Ishikawa (cell line): ENCODE results near the gene MGAT5B.
A peak's percentile ranks its signal among the peaks of the same experiment; 100 is the strongest.

Experiments used
- CEBPB ChIP-seq: IDR thresholded peaks from 2 replicates; pipeline ENCODE4 v1.6.1; 2012
- CREB1 ChIP-seq: IDR thresholded peaks from 2 replicates; pipeline ENCODE4 v1.6.1; 2012; ENCODE audit warnings: low read depth
- EGR1 ChIP-seq: IDR thresholded peaks from 2 replicates; pipeline ENCODE4 v1.6.1; 2012
- EP300 ChIP-seq: IDR thresholded peaks from 2 replicates; pipeline ENCODE4 v1.6.1; 2012; ENCODE audit warnings: borderline replicate concordance
- FOXM1 ChIP-seq: IDR thresholded peaks from 2 replicates; pipeline ENCODE4 v1.6.1; 2012; ENCODE audit warnings: low read depth, borderline replicate concordance
- NFIC ChIP-seq: IDR thresholded peaks from 2 replicates; pipeline ENCODE4 v1.6.1; 2012
- RAD21 ChIP-seq: IDR thresholded peaks from 2 replicates; pipeline ENCODE4 v1.6.1; 2012; ENCODE audit warnings: low read depth
- TAF1 ChIP-seq: IDR thresholded peaks from 2 replicates; pipeline ENCODE4 v1.6.1; 2012; ENCODE audit warnings: low read depth, mild to moderate bottlenecking
- TCF12 ChIP-seq: IDR thresholded peaks from 2 replicates; pipeline ENCODE4 v1.6.1; 2012; ENCODE audit warnings: low read depth
- TEAD4 ChIP-seq: IDR thresholded peaks from 2 replicates; pipeline ENCODE4 v1.6.1; 2012
- YY1 ChIP-seq: IDR thresholded peaks from 2 replicates; pipeline ENCODE4 v1.6.1; 2012; ENCODE audit warnings: low read depth
- ZBTB7A ChIP-seq: IDR thresholded peaks from 2 replicates; pipeline ENCODE4 v1.6.1; 2012; ENCODE audit warnings: low read depth
- TF ChIP-seq, protein P1 (sequence below): IDR thresholded peaks from 2 replicates; pipeline ENCODE4 v1.6.1; 2012; ENCODE audit warnings: low read depth, mild to moderate bottlenecking
- TF ChIP-seq, protein P2 (sequence below): IDR thresholded peaks from 2 replicates; pipeline ENCODE4 v1.6.1; 2012
- TF ChIP-seq, protein P3 (sequence below): IDR thresholded peaks from 2 replicates; pipeline ENCODE4 v1.6.1; 2012

Gene MGAT5B

DNA sequence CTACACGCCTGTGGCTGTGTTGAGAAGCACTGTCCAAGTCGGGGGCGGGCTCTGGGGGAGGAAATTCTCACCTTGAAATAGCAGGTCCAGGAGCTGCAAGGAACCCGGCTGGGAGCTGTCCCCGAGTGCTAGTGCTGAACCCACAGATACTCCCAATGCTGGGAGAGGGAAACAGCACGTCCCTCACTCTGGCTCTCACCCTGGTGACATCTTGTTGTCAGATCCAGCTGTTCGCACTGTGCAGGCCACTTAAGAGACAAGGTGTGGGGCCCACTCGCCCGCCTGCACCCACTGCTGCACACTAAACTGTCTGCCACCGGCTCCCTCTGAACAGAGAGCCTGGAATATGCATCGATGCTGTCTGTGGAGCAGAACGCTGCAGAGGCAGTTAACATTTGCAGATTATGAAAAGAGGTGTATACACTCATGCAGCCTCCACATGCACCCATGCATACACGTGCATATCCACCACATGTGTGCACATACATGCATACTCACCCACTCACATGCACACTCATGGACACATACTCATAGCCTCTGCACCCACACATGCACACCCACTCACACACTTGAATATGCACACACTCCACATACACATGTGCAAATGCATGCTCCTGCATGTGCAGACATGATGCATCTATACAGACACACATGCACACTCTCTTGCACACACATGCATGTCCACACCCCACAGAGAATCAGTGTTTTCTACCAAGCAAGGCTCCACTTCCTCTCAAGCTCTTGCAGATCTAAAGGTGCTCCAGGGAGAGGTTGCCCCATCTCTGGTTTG lies 42.0 kb downstream of the MGAT5B start:
- TF ChIP-seq RAD21 (0 out of 2 replicates have a peak, but pooled peaks have one; percentile 5), FOXM1 (no peak)
- TF ChIP-seq, protein P1, sequence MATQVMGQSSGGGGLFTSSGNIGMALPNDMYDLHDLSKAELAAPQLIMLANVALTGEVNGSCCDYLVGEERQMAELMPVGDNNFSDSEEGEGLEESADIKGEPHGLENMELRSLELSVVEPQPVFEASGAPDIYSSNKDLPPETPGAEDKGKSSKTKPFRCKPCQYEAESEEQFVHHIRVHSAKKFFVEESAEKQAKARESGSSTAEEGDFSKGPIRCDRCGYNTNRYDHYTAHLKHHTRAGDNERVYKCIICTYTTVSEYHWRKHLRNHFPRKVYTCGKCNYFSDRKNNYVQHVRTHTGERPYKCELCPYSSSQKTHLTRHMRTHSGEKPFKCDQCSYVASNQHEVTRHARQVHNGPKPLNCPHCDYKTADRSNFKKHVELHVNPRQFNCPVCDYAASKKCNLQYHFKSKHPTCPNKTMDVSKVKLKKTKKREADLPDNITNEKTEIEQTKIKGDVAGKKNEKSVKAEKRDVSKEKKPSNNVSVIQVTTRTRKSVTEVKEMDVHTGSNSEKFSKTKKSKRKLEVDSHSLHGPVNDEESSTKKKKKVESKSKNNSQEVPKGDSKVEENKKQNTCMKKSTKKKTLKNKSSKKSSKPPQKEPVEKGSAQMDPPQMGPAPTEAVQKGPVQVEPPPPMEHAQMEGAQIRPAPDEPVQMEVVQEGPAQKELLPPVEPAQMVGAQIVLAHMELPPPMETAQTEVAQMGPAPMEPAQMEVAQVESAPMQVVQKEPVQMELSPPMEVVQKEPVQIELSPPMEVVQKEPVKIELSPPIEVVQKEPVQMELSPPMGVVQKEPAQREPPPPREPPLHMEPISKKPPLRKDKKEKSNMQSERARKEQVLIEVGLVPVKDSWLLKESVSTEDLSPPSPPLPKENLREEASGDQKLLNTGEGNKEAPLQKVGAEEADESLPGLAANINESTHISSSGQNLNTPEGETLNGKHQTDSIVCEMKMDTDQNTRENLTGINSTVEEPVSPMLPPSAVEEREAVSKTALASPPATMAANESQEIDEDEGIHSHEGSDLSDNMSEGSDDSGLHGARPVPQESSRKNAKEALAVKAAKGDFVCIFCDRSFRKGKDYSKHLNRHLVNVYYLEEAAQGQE = peak; percentile 95
- TF ChIP-seq, protein P2, sequence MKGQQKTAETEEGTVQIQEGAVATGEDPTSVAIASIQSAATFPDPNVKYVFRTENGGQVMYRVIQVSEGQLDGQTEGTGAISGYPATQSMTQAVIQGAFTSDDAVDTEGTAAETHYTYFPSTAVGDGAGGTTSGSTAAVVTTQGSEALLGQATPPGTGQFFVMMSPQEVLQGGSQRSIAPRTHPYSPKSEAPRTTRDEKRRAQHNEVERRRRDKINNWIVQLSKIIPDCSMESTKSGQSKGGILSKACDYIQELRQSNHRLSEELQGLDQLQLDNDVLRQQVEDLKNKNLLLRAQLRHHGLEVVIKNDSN = no peak

DNA sequence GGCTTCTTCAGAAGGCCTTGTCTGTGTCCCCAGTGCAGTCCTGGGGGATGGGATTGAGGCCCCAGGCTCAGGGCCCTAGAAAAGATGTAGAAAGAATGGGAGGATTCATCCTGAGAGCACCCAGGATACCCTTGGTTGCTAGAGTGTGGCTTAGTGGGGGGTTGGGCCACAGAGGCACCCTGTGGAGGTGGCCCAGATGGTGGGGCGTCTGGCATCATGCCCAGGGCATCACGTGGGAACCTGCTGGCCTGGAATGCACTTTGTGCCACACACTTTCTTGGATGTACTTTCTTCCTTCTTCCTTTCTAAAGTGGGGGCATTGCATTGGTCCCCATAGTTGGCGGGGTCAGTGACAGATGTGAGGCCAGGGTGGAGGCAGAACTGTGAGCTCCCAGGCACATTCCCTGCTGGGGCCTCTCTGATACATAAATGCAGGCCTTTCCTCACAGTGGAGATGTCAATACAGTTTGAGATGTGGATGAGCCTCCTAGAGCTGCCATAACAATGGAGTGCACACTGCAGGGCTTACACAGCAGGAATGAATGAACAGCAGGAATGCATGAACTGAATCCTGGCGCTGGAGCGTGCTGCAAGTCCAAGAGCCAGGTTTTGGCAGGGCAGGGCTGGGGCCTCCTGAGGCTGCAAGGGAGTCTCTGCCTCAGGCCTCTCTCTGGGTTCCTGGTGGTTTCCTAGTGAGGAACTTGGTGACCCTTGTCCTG lies 43.3 kb downstream of the MGAT5B start:
- TF ChIP-seq ZBTB7A (no peak), TEAD4 (no peak), YY1 (no peak), FOXM1 (no peak), NFIC (no peak), EGR1 (no peak), CEBPB (no peak), TAF1 (no peak), TCF12 (no peak)
- TF ChIP-seq, protein P1 = peak; percentile 2; the same call in 1 of the 2 replicates
- TF ChIP-seq, protein P2 = peak; percentile 54

DNA sequence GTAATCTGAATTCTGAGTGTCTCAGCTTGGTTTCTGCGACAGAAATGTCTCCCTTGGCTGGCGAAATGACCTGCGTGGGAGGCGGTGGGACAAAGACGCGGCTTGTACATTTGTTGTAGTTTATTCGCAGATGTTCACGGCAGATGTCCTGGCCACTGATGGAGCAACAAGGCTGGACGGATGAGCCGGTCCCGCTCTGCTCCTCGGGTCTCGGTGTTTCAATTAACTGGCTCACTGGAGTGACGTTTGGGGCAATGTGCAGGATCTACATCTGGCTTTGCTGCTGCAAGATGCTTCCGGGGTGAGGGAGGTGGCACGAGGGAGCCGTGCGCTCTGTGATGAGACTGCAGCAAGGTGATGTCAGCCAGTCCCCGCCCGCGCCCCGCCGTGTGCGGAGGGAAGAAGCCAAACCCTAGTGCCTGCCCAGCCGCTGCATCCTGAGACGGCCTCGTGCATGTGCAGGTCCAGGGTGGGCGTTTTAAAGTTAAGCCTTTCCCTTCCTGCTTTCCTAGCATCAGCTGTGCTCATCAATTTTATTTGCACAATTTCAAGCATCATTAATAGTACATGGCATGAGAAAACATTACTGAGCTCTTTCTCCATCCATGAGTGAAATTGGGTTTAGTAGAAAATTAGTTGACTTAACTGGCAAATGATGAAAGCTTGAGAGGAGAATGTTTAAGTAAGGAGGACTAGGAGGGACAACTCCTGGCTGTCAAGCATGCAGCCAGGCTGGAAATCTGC lies 44.4 kb downstream of the MGAT5B start:
- TF ChIP-seq EGR1 (no peak), RAD21 (no peak), ZBTB7A (no peak), YY1 (no peak), TAF1 (no peak), EP300 (no peak), CREB1 (no peak), TCF12 (no peak), NFIC (no peak)
- TF ChIP-seq, protein P1 = no peak
- TF ChIP-seq, protein P3, sequence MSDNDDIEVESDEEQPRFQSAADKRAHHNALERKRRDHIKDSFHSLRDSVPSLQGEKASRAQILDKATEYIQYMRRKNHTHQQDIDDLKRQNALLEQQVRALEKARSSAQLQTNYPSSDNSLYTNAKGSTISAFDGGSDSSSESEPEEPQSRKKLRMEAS = no peak

DNA sequence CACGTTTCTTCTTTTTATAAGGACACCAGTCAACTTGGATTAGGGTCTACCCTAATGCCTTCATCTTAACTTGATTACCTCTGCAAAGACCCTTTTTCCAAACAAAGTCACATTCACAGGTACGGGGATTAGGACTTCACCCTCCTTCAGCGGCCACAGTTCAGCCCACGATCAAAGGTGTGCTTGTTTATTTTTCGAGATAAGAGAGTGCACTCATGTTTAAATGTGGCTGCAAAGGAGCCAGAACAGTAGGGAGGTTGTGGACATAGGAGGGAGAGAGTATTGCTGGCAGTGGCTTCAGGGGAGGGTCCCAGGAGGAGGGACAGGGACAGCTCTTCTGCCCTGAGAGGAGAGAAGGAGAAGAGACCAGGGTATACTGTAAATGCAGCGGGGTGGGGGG lies 46.7 kb downstream of the MGAT5B start:
- TF ChIP-seq EP300 (no peak), NFIC (no peak), CREB1 (no peak), ZBTB7A (no peak), TAF1 (no peak)
